ENCODE data around the gene TRIM39.
"Not testable (repeated sequence)": the region's sequence is repeated elsewhere in the genome, so short reads cannot be mapped to it uniquely, and the experiment has no call there.

The TRIM39 gene

DNA sequence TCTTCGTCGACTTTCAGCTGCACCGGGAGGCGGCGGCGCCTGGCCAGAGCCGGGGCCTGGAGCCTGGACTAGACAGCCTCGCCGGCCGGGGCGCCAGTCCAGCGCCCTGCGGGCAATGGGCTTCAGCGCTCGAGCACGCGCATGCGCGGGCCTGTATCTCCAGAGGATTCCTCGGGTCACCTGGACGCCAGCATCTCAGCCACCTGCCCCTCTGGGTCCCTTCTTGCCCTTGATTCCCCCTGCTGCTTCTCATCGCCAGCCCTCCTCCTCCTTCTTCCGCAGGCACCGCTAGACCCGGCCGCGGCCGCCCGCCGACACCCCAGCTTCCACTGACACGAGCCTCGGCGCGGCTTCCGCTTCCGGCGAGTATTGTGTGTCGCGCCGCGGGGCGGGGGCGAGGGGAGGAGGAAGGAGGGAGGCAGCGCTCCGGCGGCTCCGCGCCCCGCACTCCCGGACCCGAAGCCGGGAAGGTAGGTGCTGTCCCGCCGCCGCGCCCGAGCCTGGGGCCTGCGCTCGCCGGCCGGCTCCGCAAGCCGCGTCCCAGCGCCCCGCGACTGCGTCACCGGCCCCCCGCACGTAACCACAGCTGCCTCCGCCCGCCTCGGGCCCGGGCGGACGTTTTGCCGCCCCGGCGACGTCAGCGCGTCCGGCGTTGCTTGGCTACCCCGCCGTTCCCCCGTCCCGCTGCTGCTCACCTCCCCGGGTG, at the start of gene TRIM39:
Gene TRIM39, plus strand, starts transcription at position 402 of the 706 bp plus-strand sequence. CDS start 2,391 bp downstream, outside the sequence.
- peak; percentile 41 for DNase-seq

DNA sequence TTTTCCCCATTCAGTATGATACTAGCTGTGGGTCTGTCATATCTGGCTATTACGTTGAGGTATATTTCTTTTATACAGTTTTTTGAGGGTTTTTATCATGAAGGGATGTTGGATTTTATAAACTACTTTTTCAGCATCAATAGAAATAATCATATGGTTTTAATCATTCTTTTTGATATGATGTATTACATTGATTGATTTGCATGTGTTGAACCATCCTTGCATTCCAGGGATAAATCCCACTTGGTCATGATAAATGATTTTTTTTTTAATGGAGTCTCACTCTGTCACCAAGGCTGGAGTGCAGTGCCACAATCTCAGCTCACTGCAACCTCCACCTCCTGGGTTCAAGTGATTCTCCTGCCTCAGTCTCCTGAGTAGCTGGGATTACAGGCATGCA, 45.7 kb upstream of the TRIM39 start:
- DNase-seq = not testable (repeated sequence)

DNA sequence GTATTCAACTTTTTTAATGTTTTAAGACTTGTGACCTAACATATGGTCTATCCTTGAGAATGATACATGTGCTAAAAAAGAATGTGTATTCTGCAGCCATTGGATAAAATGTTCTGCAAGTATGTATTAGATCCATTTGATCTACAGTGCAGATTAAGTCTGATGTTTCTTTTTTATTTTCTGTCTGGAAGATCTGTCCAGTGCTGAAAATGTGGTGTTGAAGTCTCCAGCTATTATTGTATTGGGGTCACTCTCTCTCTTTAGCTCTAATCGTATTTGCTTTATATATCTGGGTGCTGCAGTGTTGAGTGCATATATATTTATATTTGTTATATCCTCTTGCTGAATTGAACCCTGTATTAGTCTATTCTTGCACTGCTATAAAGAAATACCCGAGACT, 44.2 kb upstream of the TRIM39 start:
- no peak for DNase-seq

DNA sequence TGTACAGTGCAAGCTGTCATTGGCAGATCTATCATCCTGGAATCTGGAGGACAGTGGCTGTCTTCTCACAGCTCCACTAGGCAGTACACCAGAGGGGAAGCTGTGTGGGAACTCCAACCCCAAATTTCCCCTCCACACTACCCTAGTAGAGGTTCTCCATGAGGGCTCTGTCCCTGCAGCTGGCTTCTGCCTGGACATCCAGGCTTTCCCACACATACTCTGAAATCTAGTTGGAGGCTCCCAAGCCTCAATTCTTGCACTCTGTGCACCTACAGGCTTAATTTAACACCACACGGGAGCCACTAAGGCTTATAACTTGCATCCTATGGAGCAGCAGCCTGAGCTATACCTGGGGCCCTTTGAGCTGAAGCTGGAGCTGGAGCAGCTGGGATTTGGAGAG, 43.0 kb upstream of the TRIM39 start:
- no peak for DNase-seq

DNA sequence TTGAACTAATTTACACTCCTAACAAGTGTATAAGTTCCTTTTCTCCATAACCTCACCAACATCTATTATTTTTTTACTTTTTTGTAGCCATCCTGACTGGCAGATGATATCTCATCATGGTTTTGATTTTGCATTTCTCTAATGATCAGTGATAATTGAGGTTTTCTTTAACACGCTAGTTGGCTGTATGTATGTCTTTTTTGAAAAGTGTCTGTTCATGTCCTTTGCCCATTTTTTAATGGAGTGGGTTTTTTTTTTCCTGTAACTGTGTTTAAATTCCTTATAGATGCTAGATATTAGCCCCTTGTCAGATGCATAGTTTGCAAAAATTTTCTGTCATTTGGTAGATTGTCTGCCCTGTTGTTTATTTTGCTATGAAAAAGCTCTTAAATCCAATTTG, 39.6 kb upstream of the TRIM39 start:
- DNase-seq = no peak

DNA sequence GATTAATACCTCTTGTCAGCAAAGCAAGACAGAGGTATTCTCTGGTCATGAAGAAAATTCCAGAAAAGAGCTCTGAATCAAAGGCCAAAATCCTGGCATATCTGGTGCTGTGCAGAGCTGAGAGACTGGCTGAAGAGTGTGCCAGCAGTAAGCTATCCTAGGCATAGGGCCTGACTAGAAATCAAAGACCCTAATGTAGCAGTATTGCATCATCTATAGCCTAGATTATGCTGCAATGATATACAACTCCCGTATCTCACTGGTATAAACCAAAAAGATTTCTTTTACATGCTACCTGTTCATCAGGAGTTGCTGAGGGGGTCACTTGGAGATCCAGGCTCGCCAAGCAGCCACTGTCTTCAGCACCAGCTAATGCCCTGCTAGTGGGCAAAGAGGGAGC, 30.9 kb upstream of the TRIM39 start:
- no peak for DNase-seq

DNA sequence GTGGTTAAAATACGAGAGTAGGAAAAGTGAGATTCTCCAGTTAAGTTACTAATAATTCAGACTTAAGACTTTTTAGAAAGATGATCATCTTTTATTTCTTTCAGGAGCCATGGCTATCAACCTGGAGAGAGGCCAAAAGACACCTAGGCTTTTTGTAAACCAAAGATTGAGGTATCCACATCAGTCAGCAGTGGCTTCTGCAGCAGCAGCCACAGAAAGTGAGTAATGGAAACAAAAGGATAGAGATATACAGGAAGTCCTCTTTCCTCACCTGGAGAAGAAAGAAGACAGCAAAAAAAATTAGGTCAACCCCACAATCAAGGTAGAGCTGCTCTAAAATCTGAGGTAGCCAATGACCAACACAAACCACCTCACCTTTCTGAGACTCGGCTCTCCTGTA, 22.7 kb upstream of the TRIM39 start:
- DNase-seq = no peak

DNA sequence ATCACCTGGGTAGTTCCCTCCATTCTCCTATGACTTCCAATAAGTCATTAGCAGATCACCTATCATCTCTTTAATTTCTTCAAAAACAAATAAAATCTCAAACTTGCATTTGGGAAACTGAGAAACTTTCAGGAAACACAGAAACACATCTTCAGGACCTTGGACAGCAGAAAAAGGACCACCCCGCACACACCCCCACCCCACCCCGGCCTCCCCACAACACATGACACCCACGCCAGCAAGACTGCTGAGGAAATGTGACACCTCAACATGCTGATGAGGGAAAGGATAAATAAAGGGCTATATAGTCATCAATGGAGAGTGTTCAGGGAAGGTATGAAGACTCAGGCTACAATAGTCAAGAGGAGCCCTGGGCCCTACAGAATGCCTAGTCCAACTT, 15.6 kb upstream of the TRIM39 start:
- DNase-seq = no peak

DNA sequence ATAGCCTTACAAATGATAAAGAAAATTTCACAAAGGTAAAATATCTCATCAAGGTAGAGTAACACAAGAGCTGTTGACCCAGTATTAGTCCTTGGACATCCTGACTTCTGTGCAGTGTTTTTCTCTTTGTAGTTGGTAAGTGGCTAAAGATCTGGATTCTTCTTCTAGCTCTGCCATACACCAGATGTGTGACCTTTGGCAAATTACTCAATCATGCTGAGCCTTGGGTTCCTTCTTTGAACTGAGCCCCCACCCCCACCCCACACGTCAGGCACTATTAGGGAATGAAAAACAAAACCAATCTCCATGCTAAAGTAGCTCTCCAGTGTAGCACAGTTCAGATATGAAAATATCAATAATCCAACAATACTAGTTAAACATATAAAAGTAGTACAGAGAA, 15.1 kb upstream of the TRIM39 start:
- no peak for DNase-seq

DNA sequence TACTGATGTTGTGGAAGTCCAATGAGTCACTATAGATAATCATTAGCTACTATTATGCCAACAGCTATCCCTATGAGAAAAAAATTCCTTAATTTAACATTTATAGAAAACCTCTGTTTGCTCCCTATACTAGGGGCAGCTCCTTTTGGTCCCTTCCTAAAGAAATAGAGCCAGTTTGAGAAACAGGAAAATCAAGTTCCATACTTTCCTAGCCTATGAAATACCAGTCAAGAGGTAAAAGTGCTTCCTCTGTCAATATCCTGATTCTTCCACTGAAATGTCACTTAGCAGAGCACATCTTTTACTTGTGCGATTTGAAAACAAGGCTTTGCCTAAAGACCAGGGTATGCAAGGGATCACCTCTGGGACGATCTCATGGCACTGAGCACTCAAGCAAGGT, 14.5 kb upstream of the TRIM39 start:
- no peak for DNase-seq

DNA sequence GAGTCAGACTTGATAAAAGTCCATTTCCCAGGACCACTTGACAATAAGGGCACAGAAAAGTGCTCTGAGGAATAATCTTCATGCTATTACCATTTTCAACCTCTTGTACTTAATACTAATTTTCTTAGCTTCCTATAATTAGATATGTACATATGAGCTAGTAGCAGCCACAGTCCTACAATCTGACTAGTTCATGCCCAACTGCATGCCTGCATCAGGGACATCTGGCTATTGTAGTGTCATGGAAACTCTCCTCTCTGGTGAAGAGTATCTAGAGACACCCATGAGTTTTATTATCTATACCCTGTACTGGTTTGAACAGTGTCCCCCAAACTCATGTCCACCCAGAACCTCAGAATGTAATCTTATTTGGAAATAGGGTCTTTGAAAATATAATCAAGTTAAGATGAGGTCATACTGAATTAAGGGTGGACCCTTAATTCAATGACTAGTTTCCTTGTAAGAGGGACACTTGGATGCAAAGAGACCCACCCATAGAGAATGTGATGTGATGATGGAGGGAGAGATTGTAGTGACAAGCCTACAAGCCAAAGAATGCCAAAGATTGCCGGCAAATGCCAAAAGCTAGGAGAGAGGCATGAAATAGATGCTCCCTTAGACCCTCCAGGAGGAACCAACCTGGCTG, 13.9 kb upstream of the TRIM39 start:
- no peak for DNase-seq

DNA sequence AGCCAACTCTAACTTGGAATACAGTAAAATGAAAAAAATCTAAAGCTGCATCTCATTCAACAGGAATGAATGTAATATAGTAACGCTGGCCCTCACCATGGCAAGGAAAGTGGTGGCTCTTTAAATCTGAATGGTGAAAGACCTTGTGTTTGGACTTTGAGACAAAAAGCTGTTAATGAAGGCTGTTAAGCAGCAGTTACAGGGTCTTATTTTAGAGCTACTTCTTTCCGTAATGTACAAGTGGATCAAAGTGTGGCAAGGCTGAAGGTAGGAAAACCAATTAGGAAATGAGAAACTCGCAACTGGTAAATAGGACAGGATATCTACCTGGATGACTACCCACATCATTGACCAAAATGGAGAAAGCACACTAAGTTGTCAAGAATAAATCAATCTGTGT, 11.6 kb upstream of the TRIM39 start:
- DNase-seq = no peak

DNA sequence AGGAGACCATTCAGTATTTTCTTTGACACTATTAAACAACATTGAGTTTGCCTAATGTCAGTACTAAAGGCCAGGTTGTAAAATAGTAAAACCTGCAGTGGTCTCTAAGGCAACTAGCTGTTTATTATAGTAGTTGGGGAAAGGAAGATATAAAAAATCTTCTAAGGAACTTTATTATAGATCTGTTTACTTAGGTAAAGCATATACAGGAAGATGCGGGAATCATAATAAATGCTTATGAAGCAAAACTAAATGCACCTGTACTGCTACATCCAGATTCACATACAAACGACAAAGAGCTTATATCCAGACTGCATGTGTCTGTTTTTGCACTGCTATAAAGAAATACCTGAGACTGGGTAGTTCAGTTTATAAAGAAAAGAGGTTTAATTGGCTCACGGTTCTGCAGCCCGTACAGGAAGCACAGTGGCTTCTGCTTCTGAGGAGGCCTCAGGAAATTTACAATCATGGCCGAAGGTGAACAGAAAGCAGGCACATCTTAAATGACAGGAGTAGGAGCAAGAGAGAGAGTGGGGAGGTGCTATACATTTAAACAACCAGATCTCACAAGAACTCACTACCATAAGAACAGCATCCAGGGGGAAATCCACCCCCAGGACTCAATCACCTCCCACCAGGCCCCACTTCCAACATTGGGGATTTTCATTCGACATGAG, 8.7 kb upstream of the TRIM39 start:
- DNase-seq = no peak

DNA sequence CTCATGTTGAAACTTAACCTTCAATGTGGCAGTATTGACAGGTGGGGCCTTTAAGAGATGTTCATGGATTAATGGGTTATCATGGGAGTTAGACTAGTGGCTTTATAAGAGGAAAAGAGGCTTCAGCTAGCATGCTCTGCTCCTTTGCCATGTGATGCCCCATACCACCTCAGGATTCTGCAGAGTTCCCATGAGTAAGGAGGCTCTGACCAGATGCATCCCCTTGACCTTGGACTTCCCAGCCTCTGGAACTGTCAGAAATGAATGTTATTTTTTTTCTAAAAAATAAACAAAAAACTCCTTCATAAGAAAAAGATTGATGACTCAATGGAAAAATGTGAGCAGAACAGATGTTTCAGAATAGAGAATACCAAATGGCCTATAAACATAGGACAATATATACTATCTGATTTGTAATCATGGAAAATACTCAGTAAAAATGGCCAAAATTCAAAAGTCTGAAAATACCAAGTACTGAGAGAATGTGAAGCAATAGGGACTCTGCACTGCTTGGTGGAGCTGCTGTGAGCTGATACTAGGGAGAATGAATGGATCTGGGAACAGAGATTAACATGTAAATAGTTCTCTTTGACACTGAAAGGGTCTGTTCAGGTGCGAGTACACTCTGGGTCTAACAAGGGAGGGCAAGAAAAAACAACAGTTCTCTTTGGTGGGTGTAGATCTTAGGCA, 7.4 kb upstream of the TRIM39 start:
- no peak for DNase-seq

DNA sequence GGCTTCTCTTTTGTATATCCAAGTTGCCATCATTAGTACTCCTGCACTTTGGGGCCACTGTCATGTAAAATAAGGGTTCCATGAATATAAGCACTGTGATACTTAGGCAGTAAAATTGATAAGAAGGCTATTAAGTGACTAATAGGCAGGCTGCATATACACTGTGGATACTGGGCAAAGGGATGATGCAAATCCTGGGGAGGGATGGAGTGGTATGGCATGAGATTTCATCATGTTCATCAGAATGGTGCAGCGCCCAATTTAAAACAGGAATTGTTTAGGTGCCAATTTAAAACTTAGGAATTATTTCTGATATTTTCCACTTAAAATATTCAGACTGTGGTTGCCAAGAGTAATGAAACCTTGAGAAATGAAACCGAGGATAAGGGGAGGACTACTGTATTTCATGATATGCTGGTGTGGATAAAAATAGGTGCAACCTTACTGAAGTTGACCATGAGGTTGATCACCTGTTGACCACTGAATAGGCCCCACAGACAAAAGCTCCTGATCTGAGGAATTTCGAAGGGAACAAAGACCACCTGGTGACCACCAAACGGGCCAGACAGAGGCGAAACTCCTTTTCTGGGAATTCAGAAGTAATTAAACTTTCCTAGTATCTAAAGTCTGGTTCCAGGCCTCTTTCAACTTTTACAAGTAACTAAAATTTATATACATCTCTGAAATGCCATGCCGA, 4.9 kb upstream of the TRIM39 start:
- DNase-seq = no peak

DNA sequence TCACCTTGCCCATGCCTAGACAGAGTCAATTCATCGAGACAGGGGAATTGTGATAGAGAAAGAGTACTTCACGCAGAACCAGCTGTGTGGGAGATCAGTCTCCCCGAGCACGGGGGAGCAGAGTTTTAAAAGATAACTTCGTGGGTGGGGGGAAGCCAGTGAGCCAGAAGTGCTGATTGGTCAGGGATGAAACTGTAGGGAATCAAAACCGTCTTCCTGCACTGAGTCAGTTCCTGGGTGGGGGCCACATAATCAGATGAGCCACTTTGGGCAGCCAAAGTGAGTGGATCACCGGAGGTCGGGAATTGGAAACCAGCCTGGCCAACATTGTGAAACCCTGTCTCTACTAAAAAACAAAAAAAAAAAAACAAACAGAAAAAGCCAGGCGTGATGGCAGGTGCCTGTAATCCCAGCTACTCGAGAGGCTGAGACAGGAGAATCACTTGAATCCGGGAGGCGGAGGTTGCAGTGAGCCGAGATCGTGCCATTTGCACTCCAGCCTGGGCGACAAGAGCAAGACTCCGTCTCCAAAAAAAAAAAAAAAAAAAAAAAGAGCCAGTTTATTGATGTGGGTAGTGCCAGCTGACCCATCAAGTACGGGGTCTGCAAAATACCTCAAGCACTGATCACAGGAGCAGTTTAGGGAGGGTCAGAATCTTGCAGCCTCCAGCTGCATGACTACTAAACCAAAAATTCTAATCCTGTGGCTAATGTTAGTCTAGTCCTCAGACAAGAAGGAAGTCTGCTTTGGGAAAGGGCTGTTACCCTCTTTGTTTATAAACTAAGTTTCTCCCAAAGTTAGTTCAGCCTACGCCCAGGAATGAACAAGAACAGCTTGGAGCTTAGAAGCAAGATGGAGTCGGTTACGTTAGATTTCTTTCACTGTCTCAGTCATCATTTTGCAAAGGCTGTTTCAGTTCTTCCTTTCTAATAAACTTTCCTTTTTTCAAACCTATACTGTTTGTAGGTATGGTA, 3.9 kb upstream of the TRIM39 start:
- no peak for DNase-seq

DNA sequence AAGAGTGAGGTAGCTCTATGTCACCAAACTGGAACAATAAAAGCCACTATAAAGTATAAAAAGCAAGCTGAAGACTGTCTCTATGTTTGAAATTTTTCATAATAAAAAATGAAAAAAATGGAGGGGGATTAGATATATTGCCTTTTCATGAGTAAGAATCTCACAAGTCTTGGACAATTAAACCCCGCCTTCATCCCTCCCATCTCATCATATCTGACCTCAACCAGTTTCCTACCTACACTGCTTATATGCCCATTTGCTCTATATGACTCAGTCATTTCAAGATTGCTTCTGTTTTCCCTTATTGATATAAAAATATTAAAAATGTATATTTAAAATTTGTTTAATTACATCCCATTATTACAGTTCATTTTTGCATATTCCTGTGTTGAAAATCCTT, 2.9 kb upstream of the TRIM39 start:
- DNase-seq = no peak

DNA sequence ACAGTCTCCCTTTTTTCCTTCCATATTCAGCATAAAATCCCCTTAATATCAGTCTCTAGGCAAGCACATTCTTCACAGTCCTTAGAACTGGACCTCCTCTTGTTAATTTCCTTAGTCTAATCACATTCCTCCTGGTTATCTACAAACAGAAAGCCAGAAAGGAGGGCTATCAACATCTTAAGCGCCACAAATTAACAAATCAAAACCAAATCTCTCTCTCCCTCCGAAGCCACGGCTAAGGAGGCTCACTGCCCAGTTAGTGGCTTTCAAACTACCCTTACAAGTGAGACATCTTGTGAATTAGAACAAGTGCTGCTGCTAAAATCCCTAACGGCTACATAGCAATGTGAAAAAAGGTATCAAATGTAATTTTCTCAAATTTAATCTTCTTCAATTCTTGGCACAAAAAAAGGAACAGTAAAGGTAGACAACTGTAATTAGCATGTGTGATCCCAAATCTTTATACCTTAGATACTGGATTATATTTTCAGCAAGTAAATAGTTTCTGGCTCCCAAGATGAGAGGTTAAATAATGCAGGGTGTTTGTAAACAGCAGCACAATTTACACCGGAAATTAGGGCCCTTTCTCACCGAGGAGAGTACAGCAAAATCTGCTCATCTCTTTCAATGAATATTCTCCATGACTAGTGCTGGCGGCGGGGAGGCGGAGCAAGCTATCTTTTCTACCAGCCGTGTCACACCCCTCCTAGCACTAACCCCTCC, 1.4 kb upstream of the TRIM39 start:
- no peak for DNase-seq

DNA sequence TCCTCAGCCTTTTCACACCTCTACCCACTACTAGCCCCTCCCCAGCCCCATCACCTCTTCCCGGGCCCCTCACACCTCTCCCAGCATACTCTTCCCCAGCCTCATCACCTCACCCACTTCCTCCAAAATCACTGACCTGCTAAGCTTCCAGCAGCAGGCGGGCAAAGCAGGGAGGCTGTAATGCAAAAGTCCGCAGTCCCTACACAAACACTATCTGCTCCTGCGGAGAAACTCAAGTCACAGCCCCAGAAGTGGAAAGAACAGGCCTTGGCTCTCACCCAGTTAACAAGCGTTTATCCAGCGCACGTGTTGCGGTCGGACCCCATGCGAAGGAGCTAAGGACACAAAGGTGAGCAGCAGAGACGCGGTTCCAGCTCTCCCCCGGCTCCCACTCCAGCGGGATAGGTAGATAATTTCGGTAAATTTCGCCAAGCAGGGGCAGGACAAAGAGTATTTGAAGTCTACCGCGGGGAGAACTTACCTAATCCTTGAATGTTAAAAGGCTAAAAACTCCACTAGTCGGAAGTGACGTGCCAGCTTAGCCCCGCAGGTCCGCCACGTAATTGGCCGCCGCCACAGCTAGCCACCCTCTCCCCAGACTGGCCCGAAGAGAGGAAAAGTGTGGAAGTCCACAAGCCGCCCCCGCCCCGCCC, 728 bp upstream of the TRIM39 start:
- DNase-seq = peak; percentile 36

DNA sequence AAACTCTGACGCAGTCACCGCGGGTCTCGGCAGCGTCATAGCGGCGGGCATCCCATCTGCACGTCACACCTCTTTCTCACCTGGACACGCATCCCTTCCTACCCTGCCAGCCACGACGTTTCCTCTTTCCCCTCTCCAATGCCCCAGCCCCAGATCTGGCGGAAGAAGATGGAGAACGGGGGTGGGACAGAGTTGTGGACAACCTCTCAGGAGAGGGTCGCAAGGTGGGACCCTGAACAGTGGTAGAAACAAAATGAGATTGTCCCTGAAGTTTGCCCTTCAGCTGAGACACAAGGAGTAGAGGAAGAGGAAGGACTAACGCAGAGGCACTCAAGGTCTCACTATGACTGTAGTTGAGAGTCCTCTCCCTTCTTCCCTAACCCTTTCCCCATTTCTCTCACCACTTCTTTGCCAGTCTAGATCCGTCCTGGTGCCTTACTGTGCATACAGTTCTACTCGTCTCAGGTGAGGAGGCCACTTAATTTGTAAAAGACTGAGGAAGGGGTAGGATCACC, 562 bp downstream of the TRIM39 start:
- DNase-seq = no peak
